H1 (cell line): ENCODE measurements around the gene COL19A1. TPM values are rescaled to one million over a fixed set of nuclear protein-coding genes. Genes with fewer than 3 reads are reported as not detected.

Experiments used
- CBX5 ChIP-seq: fragments of 300-800, 300-1000 bp; sonication (generic); IDR thresholded peaks from 2 replicates; pipeline ENCODE4 v1.7.1; 2016; ENCODE audit warnings: antibody characterized with exemption, low read length, low read depth
- JUND ChIP-seq: IDR thresholded peaks from 2 replicates; pipeline ENCODE4 v1.6.1; 2011; ENCODE audit warnings: mild to moderate bottlenecking, improper control_type of control experiment, low read length
- polyA plus RNA-seq, 7 experiments: library from polyadenylated mRNA; depleted of rRNA in 3 of 7; stranded (reverse) in 5 of 7; unstranded in 2 of 7; fragments of >200 nt in 5 of 7; fragments of 200-250 nt in 2 of 7; gene quantifications; 1 replicate in 5 of 7; 2 replicates in 1 of 7; 4 replicates in 1 of 7; pipeline versions ENCODE4 v1.2.1 to v1.2.3, GENCODE V29; 2011 to 2013; ENCODE audit warnings: missing spikeins in 2 of 7, mixed read lengths in 2 of 7
- total RNA-seq: library from RNA; stranded (reverse); fragmentation: NEBNext Ultra II Directional; extraction: Animal tissue kit (Norgen Biotek cat#: 25700); gene quantifications from 2 replicates; pipeline ENCODE4 v1.2.1, GENCODE V29; 2021

The COL19A1 gene
- total and polyA plus RNA-seq, 2 of the 8 experiments (the other 6 are each of a cell fraction or from before 2014, with no cell fraction given): not detected

- no peak for TF ChIP-seq CBX5
- no peak for TF ChIP-seq JUND
These were observed 310.6 kb downstream of the COL19A1 start (continued) for GRCh38 chr6:70176842-70177550.
